ENCODE measurements around the gene RYR2. TPM values are rescaled to one million over a fixed set of nuclear protein-coding genes. Genes with fewer than 3 reads are reported as not detected.

The RYR2 gene
- total RNA-seq, 4 donors from 2014 or later = 0.53 to 1.2 (median 0.57) TPM

- no peak overlapping the region for H3K4me3 ChIP-seq
- no peaks in the 10 kb centered on the region for H3K4me1 ChIP-seq
- no peaks in the 10 kb centered on the region for H3K36me3 ChIP-seq
- H3K9me3 ChIP-seq = no peaks in the 10 kb centered on the region
- TF ChIP-seq POLR2AphosphoS5 (IDR thresholded peaks at IDR 0.05) = no peak
- TF ChIP-seq POLR2A (IDR thresholded peaks at IDR 0.05) = no peak
- TF ChIP-seq CTCF (IDR thresholded peaks at IDR 0.05) = no peak
- no peaks in the 10 kb centered on the region for H3K27me3 ChIP-seq
- WGBS = 85% methylated on average over 3 of the region's 3 CpGs
- no peak overlapping the region for H3K27ac ChIP-seq
- no peak for DNase-seq (ENCODE audit: low spot score in 2 of 2)
Observed at GRCh38 chr1:237324226-237324625, 282.2 kb downstream of the RYR2 start.

- 32% methylated on average over 3 of the region's 3 CpGs for WGBS
- H3K27ac ChIP-seq = no peak overlapping the region
- H3K27me3 ChIP-seq = no peaks in the 10 kb centered on the region
- H3K4me1 ChIP-seq = no peaks in the 10 kb centered on the region
- DNase-seq (ENCODE audit: low spot score in 2 of 2) = no peak
- TF ChIP-seq POLR2A (IDR thresholded peaks at IDR 0.05) (no peak), EP300 (IDR thresholded peaks at IDR 0.05) (no peak), CTCF (IDR thresholded peaks at IDR 0.05) (no peak)
- H3K36me3 ChIP-seq = no peaks in the 10 kb centered on the region
- H3K4me3 ChIP-seq = no peak overlapping the region
- H3K9me3 ChIP-seq = no peaks in the 10 kb centered on the region
Observed at GRCh38 chr1:237327061-237327460, 285.1 kb downstream of the RYR2 start.

DNA sequence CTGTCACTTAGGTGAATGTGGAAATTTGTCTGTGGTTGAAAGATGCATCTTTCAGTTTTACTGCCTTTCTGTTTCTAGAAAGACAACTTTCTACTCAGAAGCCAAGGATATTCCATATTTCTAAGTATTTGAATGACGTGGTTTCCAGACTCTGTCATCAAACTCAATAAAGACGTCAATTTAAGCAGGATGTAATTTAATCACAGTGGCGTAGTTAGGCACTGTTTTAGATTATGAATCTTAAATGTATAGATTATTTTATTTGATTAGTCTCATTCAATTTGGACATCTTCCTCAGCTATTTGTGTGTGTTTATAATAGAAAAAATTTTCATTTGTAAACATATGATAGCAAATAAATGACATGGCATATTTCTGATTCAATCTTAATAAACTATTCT is 298.9 kb downstream of the RYR2 start:
- Histone ChIP-seq H3K4me3 (no peak overlapping the region), H3K9me3 (no peaks in the 10 kb centered on the region), H3K36me3 (no peaks in the 10 kb centered on the region), H3K4me1 (no peaks in the 10 kb centered on the region), H3K27ac (no peak overlapping the region), H3K27me3 (no peaks in the 10 kb centered on the region)
- TF ChIP-seq EP300 (IDR thresholded peaks at IDR 0.05) (no peak), POLR2AphosphoS5 (IDR thresholded peaks at IDR 0.05) (no peak), POLR2A (IDR thresholded peaks at IDR 0.05) (no peak), CTCF (IDR thresholded peaks at IDR 0.05) (no peak)
- no peak for DNase-seq (ENCODE audit: low spot score in 2 of 2)
- WGBS = 56% methylated on average over 3 of the region's 3 CpGs

DNA sequence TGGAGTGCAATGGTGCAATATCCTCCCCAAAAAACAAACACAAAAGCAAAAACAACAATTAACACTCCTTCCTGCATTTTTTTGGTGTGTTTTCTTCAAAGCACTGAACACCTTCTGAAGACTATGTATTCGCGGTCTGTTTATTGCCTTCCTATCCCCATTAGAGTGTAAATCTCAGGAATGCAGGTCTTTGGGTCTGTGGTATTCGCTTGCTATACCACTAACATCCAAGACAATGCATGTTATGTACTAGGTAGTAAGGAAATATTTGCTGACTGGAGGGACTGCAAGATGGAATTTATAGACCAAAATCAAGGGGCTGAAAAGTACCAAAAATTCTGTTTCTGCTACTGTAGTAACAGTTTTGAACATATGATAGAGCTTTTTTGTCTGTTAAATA is 299.4 kb downstream of the RYR2 start:
- H3K36me3 ChIP-seq = no peaks in the 10 kb centered on the region
- no peak overlapping the region for H3K4me3 ChIP-seq
- no peak overlapping the region for H3K27ac ChIP-seq
- TF ChIP-seq EP300 (IDR thresholded peaks at IDR 0.05) (no peak), CTCF (IDR thresholded peaks at IDR 0.05) (no peak), POLR2AphosphoS5 (IDR thresholded peaks at IDR 0.05) (no peak), POLR2A (IDR thresholded peaks at IDR 0.05) (no peak)
- no peaks in the 10 kb centered on the region for H3K9me3 ChIP-seq
- H3K27me3 ChIP-seq = no peaks in the 10 kb centered on the region
- H3K4me1 ChIP-seq = no peaks in the 10 kb centered on the region
- DNase-seq (ENCODE audit: low spot score in 2 of 2) = no peak
- 58% methylated on average over 3 of the region's 3 CpGs for WGBS

DNA sequence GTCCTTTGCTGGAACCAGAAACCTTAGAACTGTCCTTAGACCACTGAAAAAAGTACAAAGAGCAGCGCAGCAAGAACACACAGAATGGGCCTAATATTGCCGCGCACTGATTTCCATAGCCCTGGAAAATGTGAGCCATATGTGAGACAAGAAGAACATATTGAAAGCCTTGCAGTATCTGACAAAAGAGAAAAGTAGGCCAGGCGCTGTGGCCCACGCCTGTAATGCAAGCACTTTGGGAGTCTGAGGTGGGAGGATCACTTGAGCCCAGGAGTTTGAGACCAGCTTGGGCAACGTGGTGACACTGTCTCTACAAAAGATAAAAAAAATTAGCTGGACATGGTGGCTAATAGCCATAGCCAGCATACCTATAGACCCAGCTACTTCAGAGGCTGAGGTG is 300.7 kb downstream of the RYR2 start:
- Histone ChIP-seq H3K4me1 (no peaks in the 10 kb centered on the region), H3K36me3 (no peaks in the 10 kb centered on the region), H3K27me3 (no peaks in the 10 kb centered on the region), H3K9me3 (no peaks in the 10 kb centered on the region), H3K27ac (no peak overlapping the region), H3K4me3 (no peak overlapping the region)
- DNase-seq (ENCODE audit: low spot score in 2 of 2) = no peak
- WGBS = 88% methylated on average over 6 of the region's 6 CpGs
- TF ChIP-seq CTCF (IDR thresholded peaks at IDR 0.05) (no peak), EP300 (IDR thresholded peaks at IDR 0.05) (no peak), POLR2A (IDR thresholded peaks at IDR 0.05) (no peak), POLR2AphosphoS5 (IDR thresholded peaks at IDR 0.05) (no peak)

All from suprapubic skin (tissue), 4 donors.